GM19351 (cell line): ENCODE data around the gene BRSK1.

Source experiments
- ATAC-seq: cut with Tn5 transposase; IDR thresholded peaks from one replicate; pipeline ENCODE4 v1.9.1; 2021; ENCODE audit warnings: mild to moderate bottlenecking, moderate library complexity; ENCODE audit not compliant: unreplicated experiment

The BRSK1 gene

DNA sequence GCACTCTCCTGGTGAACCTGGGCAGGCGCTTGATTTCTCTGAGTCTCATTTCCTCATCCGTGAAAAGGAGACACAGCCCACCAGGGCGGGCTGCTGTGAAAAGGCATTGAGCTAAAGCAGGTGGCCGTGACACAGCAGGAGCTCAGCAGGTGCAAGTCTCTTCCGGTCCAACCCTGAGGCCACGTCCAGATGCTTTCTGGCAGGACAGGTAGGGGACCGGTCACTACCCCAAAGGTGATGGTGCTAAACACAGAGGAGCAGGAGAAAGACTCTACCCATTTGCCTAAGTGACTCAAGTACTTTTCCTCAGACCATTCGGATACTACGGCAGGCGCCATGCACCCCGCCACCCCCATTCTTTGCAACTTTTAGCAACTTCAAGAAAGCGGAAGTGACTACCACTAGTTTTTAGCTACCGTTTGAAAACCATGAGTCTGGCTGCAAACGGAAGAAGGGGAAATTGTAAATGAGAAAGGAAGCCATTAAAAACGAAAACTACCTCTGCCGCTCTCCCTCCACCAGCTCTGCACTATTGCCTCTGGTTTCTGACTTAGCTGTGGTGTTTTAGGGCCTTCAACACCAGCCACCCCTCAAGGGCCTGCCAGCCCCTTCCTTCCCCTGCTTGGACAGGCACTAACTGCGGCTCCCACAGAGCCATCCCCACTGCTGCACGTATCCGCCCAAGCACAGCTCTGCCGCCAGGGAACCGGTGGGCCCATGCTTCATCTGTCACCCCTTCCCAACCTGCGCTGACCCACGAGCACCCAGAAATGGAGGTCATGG, 29.8 kb upstream of the BRSK1 start:
- peak; percentile 53 for ATAC-seq

DNA sequence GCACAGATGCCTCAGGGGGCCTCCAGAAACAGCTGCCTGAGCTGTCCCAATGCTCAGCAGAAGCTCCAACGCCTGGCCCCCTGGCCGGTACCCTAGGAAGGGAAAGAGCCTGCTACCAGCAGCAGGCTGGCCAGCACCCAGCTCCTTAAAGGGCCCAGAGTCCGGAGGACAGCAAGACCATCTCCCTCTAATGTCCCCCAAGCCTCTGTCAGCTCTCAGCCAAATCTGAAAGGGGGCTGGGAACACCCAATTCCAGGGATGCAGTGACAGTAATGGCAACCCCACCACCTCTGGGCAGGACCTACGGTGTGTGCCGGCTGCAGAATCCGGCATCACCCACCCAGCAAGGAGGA, 29.2 kb upstream of the BRSK1 start:
- ATAC-seq = no peak

GRCh38 chr19:55255618-55256423, 28.0 kb upstream of the BRSK1 start:
- no peak for ATAC-seq

DNA sequence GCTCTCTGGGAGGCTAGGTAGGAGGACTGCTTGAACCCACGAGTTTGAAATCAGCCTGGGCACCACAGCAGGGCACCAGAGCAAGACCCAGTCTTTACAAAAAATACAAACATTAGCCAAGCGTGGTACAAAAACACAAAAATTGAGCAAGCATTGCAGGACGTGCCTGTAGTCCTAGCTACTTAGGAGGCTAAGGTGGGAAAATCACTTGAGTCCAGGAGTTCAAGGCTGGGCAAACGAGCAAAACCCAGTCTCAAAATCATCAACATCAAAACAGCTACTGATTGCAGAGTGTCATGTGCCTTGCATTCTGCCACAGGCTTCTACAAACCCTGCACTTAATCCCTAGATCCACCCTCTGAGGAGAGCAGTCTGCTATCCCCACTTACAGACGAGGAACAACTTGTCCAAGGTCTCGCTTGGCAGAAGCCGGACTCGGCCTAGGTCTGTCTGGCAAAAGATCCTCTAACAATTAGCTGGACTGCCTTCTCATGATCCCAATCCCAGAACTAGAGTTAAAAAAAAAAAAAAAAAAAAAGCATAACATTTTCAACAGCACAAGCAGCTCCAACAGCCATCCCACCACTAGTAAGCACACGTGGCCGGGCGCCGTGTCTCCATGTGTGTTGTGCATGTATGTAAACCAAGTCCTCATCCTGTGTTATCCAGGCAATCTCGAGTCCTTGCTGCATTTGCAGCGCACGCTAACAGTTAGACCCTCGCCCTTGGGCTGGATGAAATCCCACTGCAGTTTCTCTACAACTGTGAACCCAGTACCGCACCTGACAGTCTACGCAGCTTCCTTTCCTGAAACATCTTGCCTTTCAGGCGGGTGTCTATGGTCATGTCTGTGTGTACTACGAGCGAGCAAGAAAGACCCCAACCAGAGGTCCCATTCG, 27.0 kb upstream of the BRSK1 start:
- no peak for ATAC-seq

DNA sequence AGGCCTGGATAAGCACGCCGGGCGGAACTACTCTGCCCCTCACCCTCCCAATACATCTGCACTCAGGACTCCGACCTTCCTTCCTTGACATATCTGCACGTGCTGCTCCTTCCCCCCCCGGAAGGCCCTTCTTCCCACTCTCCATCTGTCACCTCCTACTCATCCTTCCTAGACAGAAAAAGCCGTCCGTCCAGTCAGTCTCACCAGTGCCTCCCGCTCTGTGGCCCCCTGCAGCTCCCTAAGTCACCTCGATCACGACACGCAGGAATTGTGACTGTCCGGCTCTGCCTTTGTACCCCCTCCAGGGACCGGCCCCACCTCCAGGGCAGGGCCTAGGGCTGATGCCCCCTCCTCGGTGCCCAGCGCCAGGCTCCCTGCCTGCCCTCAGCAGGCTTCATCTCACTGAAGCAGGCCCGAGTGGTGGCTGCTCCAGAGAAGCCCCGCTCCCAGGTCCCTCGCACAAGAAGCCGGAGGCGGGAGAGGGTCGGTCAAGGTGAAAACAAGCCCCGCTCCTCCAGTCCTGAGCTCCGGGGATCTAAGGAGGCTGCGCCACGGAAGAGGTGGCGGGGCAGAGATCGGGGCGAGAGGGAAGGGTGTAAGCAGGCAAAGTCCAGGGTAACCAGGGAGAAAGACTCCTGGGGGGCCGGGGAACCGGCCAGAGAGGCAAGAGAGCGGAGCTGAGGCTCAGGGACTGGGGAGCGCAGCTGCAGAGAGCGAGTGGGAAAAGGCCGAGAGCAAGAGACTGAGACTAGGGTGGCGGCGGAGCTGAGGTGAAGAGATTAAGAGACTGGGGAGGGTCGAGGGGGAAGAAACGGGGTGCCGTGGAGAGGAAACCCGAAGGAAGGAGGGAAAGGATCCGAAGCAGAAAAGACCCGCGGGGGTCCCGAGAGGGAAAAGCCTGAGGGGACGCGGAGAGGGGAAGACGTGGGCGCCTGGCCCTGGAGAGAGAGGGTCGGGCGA, 26.1 kb upstream of the BRSK1 start:
- no peak for ATAC-seq

GRCh38 chr19:55258476-55258827, 25.3 kb upstream of the BRSK1 start:
- ATAC-seq = no peak

GRCh38 chr19:55258828-55259539, 24.8 kb upstream of the BRSK1 start, which contains the start of gene PPP6R1:
PPP6R1 (minus strand) TSS chr19:55259017; CDS start chr19:55247103, 11,914 bp downstream.
- peak; percentile 61 for ATAC-seq

GRCh38 chr19:55259540-55260210, 24.1 kb upstream of the BRSK1 start:
- ATAC-seq = no peak

GRCh38 chr19:55261671-55262126, 22.1 kb upstream of the BRSK1 start:
- ATAC-seq = no peak

DNA sequence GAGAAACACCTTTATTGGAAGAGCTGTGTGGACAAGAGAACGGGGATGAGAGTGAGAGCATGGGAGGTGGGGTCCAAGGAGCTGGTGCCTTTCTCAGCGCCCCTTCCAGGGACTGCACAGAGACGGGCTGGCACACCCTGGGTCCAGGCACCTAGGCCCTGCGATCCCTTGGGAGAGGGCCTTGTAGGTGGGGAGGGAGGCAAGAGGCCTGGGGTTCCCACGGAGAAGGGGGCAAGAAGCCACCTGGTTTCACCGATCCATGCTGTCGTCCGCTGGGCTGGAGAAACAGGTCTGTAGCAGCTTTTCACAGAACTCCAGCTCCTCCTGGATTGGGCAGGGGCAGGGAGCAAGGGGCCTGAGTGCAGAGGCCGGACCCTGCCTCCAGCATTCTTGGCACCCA, 21.4 kb upstream of the BRSK1 start:
- ATAC-seq = no peak

DNA sequence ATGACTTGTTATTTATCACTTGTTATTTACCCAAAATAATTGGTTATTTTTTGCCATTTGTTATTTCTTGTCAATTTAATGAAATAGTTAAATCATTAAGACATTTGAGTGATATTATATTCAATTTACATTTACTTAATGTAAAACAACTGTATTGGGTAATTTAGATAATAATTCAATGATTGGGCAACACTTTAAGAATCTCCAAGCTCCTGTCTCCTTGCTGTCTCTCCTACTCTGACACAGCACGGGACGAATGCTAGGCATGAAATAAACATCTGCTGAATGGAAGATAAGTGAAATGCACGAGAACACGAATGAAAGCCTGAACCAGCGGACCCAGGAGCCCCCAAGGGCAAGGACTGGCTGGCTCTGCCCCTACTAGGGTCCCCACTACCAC, 19.3 kb upstream of the BRSK1 start:
- no peak for ATAC-seq

GRCh38 chr19:55265173-55265572, 18.6 kb upstream of the BRSK1 start:
- ATAC-seq = no peak

- ATAC-seq = no peak
Measured at GRCh38 chr19:55265723-55266386, 17.9 kb upstream of the BRSK1 start.

DNA sequence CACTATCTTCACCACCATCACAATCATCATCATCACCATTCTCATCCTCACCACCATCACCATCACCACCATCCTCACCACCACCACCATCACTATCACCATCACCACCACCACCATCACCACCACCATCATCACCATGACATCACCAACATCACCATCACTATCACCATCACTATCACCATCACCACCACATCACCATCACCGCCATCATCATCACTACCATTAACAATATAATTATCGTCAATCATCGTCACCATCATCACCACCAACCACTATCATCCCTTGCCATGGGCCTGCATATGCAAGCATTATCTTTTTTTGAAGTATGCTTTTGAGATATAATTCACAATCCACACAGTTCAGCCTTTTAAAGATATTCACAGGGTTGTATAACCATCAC, 17.4 kb upstream of the BRSK1 start:
- no peak for ATAC-seq

DNA sequence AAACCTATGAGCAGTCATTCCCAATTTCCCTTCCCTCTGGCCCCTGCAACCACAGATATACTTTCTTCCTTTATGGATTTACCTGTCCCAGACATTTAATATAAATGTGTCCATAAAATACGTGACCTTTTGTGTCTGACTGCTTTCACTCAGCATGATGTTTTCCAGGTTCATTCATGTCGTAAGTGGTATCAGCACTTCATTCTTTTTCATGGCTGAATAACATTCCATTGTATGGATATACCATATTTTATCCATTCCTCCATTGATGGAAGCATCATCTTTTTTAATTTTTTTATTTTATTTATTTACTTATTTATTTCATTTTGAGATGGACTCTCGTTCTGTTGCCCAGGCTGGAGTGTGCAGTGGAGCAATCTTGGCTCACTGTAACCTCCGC, 17.0 kb upstream of the BRSK1 start:
- no peak for ATAC-seq

DNA sequence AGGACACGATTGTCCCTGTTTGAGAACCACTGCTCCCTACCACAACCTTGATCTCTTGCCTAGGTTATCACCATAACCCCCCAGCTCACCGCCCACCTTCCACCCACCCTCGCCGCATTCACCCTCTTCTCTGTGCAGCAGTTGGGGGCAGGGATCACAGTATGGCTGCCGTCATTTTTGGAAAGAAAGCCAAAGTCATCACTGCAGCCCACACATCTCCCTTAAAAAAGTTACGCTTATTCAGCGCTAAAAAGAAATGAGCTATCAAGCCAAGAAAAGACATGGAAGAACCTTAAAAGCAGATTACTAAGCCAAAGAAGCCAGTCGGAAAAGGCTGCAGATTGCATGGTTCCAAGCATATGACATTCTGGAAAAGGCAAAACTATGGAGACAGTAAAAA, 14.5 kb upstream of the BRSK1 start:
- ATAC-seq = no peak

- ATAC-seq = no peak
Measured at GRCh38 chr19:55270172-55270942, 13.4 kb upstream of the BRSK1 start.

DNA sequence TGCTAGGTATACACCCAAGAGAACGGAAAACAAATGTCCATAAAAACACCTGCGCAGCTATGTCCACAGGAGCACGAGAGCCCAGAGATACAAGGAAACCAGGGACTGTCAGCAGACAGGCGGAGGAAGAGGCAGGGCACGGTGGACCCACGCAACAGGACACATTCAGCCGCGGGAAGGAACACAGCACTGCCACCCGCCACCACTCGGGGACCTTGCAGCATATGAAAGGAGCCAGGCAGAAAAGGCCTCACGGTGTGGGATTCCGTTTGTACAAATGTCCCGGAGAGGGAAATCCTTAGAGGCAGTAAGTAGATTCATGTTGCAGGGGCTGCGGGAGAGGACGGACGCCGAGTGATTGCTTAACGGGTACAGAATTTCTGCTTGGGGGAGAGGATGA, 11.7 kb upstream of the BRSK1 start:
- ATAC-seq = no peak
